ENCODE measurements around the gene CEP350. TPM values are rescaled to one million over a fixed set of nuclear protein-coding genes. Genes with fewer than 3 reads are reported as not detected.

The CEP350 gene
- total RNA-seq, 1 experiment from 2014 or later = 27.6 TPM

DNA sequence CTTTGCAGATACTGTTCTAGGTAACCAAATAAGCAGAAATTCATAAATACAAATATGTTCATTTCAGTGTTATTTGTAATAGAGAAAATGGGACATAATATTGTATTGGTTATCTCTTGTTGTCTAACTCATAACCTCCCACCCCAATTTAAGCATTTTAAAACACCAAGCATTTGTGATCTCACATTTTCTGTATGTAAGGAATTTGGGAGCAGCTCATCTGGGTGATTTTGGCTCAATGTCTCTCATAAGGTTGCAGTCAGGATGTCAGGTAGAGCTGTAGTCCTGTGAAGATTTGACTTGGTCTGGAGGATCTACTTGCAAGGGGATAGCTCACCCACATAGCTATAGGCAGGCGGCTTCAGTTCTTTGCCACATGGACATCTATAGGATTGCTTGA, 29.5 kb downstream of the CEP350 start (continued):
- TF ChIP-seq, protein P1, sequence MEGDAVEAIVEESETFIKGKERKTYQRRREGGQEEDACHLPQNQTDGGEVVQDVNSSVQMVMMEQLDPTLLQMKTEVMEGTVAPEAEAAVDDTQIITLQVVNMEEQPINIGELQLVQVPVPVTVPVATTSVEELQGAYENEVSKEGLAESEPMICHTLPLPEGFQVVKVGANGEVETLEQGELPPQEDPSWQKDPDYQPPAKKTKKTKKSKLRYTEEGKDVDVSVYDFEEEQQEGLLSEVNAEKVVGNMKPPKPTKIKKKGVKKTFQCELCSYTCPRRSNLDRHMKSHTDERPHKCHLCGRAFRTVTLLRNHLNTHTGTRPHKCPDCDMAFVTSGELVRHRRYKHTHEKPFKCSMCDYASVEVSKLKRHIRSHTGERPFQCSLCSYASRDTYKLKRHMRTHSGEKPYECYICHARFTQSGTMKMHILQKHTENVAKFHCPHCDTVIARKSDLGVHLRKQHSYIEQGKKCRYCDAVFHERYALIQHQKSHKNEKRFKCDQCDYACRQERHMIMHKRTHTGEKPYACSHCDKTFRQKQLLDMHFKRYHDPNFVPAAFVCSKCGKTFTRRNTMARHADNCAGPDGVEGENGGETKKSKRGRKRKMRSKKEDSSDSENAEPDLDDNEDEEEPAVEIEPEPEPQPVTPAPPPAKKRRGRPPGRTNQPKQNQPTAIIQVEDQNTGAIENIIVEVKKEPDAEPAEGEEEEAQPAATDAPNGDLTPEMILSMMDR (IDR thresholded peaks at IDR 0.05 in 2 of 3, conservative IDR thresholded peaks at IDR 0.05 in 1 of 3; ENCODE audit: borderline replicate concordance in 1 of 3, insufficient read depth in 1 of 3, low read depth in 2 of 3, low read length in 2 of 3) = no peak

DNA sequence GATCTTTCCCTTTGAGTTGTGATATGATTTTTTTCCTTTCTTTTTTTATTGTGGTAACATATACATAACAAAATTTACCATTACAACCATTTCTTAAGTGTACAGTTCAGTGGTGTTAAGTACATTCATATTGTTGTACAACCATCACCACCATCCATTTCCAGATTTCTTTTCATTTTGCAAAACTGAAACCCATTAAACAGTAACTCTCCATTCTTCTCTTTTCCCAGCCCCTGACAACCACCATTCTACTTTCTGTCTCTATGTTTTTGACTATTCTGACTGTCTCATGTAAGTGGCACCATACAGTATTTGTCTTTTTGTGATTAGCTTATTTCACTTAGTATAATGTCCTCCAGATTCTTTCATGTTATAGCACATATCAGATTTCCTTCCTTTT, 30.3 kb downstream of the CEP350 start:
- Histone ChIP-seq H2AFZ (ENCODE audit: low read depth, low read length, poor library complexity, severe bottlenecking) (no peak overlapping the region), H3K27me3 (ENCODE audit: insufficient read depth, low read length) (no peaks in the 10 kb centered on the region), H3K79me2 (ENCODE audit: insufficient read depth, low read length) (peaks cover 57% of the 10 kb centered on the region), H3K4me2 (ENCODE audit: low read length) (no peak overlapping the region), H3K9ac (ENCODE audit: low read length) (no peak overlapping the region), H3K27ac (ENCODE audit: low read depth, low read length) (no peak overlapping the region), H3K9me2 (ENCODE audit: insufficient read depth) (no peaks in the 10 kb centered on the region), H4K20me1 (ENCODE audit: insufficient read depth) (0 out of 2 replicates have a peak, but pooled peaks cover 1% of the 10 kb centered on the region), H3K36me3 (ENCODE audit: control insufficient read depth in 1 of 2, insufficient read depth in 2 of 2, low read length in 2 of 2) (no peaks in the 10 kb centered on the region), H3K9me3 (ENCODE audit: control insufficient read depth in 1 of 2, insufficient read depth in 1 of 2, low read depth in 1 of 2, low read length in 2 of 2) (no peaks in the 10 kb centered on the region), H3K4me1 (ENCODE audit: control insufficient read depth in 1 of 2, insufficient read depth in 2 of 2, low read length in 2 of 2) (no peaks in the 10 kb centered on the region), H3K4me3 (replicated peaks in 1 of 2; ENCODE audit: low read depth in 1 of 2, low read length in 2 of 2) (no peak overlapping the region)
- CTCF ChIA-PET = no interaction called here
- BruUV-seq (replicated peaks) = no TSS peak
- TF ChIP-seq SIN3A (IDR thresholded peaks at IDR 0.05; ENCODE audit: low read depth) (no peak), EZH2 (IDR thresholded peaks at IDR 0.05) (no peak), CEBPB (IDR thresholded peaks at IDR 0.05; ENCODE audit: low read depth) (no peak)
- TF ChIP-seq, protein P2, sequence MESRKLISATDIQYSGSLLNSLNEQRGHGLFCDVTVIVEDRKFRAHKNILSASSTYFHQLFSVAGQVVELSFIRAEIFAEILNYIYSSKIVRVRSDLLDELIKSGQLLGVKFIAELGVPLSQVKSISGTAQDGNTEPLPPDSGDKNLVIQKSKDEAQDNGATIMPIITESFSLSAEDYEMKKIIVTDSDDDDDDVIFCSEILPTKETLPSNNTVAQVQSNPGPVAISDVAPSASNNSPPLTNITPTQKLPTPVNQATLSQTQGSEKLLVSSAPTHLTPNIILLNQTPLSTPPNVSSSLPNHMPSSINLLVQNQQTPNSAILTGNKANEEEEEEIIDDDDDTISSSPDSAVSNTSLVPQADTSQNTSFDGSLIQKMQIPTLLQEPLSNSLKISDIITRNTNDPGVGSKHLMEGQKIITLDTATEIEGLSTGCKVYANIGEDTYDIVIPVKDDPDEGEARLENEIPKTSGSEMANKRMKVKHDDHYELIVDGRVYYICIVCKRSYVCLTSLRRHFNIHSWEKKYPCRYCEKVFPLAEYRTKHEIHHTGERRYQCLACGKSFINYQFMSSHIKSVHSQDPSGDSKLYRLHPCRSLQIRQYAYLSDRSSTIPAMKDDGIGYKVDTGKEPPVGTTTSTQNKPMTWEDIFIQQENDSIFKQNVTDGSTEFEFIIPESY (IDR thresholded peaks at IDR 0.05; ENCODE audit: extremely low read depth, insufficient replicate concordance, low read length) = no peak
- RAD21 ChIA-PET (ENCODE audit: low non-redundant PET in 1 of 2, low total read pairs in 2 of 2, uncharacterized antibody in 2 of 2, unreplicated experiment in 2 of 2) = no interaction called here
- DNase-seq (ENCODE audit: low read depth, low spot score) (no peak), ATAC-seq (no peak)
- intact Hi-C loops (cut with micrococcal nuclease) = no loop called here
- POLR2A ChIA-PET = no interaction called here

Measured in HCT116 (cell line).